Fibroblast of lung (primary cell): ENCODE data around the gene SH3BP2. TPM values are rescaled to one million over a fixed set of nuclear protein-coding genes. Genes with fewer than 3 reads are reported as not detected.
"Not testable (repeated sequence)": the region's sequence is repeated elsewhere in the genome, so short reads cannot be mapped to it uniquely, and the experiment has no call there.

Experiments used
- DNase-seq, 2 donors: peaks; one replicate each; pipeline versions ENCODE4 v3.0.0 to v3.0.0-alpha.2; 2010; ENCODE audit warnings: low read depth in 2 of 2
- H2AFZ ChIP-seq: 2 replicates; pipeline ENCODE4 v1.5.1; 2012; ENCODE audit warnings: low read length, control low read depth, inconsistent platforms
- H3K27ac ChIP-seq: 2 replicates; pipeline ENCODE4 v1.5.1; 2011; ENCODE audit warnings: low read length, control low read depth; ENCODE audit not compliant: insufficient read depth
- H3K27me3 ChIP-seq: 2 replicates; pipeline ENCODE4 v1.5.1; 2011; ENCODE audit warnings: mild to moderate bottlenecking, low read length; ENCODE audit not compliant: control insufficient read depth, insufficient read depth
- H3K36me3 ChIP-seq: 2 replicates; pipeline ENCODE4 v1.5.1; 2011; ENCODE audit warnings: low read length; ENCODE audit not compliant: control insufficient read depth, insufficient read depth
- H3K4me1 ChIP-seq: 2 replicates; pipeline ENCODE4 v1.5.1; 2011; ENCODE audit warnings: low read length; ENCODE audit not compliant: control insufficient read depth, insufficient read depth; ENCODE audit errors: extremely low read depth
- H3K4me2 ChIP-seq: 2 replicates; pipeline ENCODE4 v1.5.1; 2011; ENCODE audit warnings: low read length, control low read depth; ENCODE audit not compliant: insufficient read depth; ENCODE audit errors: extremely low read depth
- H3K4me3 ChIP-seq, 4 experiments: fragments of 200-600 bp in 1 of 4; sonication (generic) in 1 of 4; replicated peaks in 1 of 4; 2 replicates each; pipeline ENCODE4 v1.5.1; 2011 to 2016; ENCODE audit warnings: low read length in 4 of 4, low read depth in 3 of 4, mild to moderate bottlenecking in 3 of 4, control low read depth in 2 of 4, inconsistent platforms in 1 of 4, mixed read lengths in 1 of 4; ENCODE audit not compliant: insufficient read depth in 1 of 4; ENCODE audit errors: control extremely low read depth in 1 of 4
- H3K79me2 ChIP-seq: 2 replicates; pipeline ENCODE4 v1.5.1; 2012; ENCODE audit warnings: mild to moderate bottlenecking, low read length, inconsistent platforms; ENCODE audit not compliant: control insufficient read depth, insufficient read depth
- H3K9ac ChIP-seq: 2 replicates; pipeline ENCODE4 v1.5.1; 2011; ENCODE audit warnings: mild to moderate bottlenecking, low read length, control low read depth; ENCODE audit not compliant: insufficient read depth
- H3K9me3 ChIP-seq: 2 replicates; pipeline ENCODE4 v1.5.1; 2012; ENCODE audit warnings: low read depth, low read length; ENCODE audit not compliant: control insufficient read depth, insufficient read depth
- H4K20me1 ChIP-seq: 2 replicates; pipeline ENCODE4 v1.5.1; 2011; ENCODE audit warnings: low read length; ENCODE audit not compliant: control insufficient read depth, insufficient read depth; ENCODE audit errors: extremely low read depth
- EZH2 ChIP-seq: IDR thresholded peaks from 2 replicates; pipeline ENCODE4 v1.5.1; 2012; ENCODE audit warnings: low read length, control low read depth, mild to moderate bottlenecking; ENCODE audit errors: missing control alignments
- polyA plus RNA-seq, 2 donors: library from polyadenylated mRNA; depleted of rRNA in 1 of 2; stranded (reverse) in 1 of 2; unstranded in 1 of 2; fragments of >200 nt; gene quantifications; 2 replicates each; pipeline ENCODE4 v1.2.1, GENCODE V29; 2011 to 2012; ENCODE audit warnings: missing spikeins in 1 of 2
- total RNA-seq: library from RNA; depleted of rRNA; stranded (reverse); fragments of >200 nt; gene quantifications from 2 replicates; pipeline ENCODE4 v1.2.1, GENCODE V29; 2014
- TF ChIP-seq, protein P1 (sequence below), 2 donors: IDR thresholded peaks in 1 of 2; conservative IDR thresholded peaks in 1 of 2; 1 replicate in 1 of 2; 2 replicates in 1 of 2; pipeline ENCODE4 v1.5.1; 2011 to 2012; ENCODE audit warnings: low read length in 2 of 2, control low read depth in 1 of 2, inconsistent platforms in 1 of 2, low read depth in 1 of 2, mild to moderate bottlenecking in 1 of 2

SH3BP2 gene
- total and polyA plus RNA-seq, 2 donors (not counting 1 experiment from before 2014, with no cell fraction given), result 8.6 to 14.1 TPM

DNA sequence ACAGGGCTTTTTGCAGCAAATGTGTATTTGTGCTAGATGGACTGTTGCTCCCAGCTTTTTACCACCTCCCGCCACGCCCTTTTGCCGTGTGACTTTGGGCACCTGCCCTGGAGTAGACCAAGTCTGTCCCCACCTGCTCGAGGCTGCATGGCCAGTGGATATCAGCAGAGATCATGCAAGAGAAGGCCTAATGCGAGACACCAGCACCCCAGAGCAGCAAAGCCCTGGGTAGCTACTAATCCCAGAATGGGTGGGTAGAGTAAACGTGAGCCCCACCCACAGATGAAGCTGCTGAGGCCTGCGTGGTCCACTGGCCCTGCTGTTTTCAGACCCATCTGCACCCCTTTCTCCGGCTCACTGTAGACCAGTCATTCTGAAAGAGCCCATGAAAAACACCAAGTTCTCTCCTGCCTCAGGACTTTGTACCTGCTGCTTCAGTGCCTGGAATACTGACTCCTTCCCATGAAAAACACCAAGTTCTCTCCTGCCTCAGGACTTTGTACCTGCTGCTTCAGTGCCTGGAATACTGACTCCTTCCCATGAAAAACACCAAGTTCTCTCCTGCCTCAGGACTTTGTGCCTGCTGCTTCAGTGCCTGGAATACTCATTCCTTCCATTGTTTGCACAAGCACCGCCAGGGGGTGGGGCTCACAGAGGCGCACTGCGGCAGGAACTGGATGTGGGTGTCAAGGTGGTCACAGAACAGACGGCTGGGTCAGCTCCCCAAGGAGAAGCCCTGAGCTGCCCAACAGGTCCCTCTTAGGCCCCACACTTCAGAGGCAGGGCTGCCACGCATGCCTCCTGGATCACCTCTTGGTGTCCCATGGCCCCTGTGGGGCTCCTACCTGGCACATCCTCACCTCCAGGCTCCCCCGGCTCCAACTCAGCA, 31.6 kb upstream of the SH3BP2 start:
- no peaks in the 10 kb centered on the region for H3K27me3 ChIP-seq
- no peaks in the 10 kb centered on the region for H3K36me3 ChIP-seq
- no peaks in the 10 kb centered on the region for H3K79me2 ChIP-seq
- no peaks in the 10 kb centered on the region for H4K20me1 ChIP-seq
- H3K9ac ChIP-seq, result no peak overlapping the region
- no peak overlapping the region for H3K4me3 ChIP-seq
- no peak for TF ChIP-seq EZH2
- TF ChIP-seq, protein P1, sequence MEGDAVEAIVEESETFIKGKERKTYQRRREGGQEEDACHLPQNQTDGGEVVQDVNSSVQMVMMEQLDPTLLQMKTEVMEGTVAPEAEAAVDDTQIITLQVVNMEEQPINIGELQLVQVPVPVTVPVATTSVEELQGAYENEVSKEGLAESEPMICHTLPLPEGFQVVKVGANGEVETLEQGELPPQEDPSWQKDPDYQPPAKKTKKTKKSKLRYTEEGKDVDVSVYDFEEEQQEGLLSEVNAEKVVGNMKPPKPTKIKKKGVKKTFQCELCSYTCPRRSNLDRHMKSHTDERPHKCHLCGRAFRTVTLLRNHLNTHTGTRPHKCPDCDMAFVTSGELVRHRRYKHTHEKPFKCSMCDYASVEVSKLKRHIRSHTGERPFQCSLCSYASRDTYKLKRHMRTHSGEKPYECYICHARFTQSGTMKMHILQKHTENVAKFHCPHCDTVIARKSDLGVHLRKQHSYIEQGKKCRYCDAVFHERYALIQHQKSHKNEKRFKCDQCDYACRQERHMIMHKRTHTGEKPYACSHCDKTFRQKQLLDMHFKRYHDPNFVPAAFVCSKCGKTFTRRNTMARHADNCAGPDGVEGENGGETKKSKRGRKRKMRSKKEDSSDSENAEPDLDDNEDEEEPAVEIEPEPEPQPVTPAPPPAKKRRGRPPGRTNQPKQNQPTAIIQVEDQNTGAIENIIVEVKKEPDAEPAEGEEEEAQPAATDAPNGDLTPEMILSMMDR (conservative IDR thresholded peaks at IDR 0.05 in 1 of 2, IDR thresholded peaks at IDR 0.05 in 1 of 2; ENCODE audit: low read depth in 1 of 2, low read length in 2 of 2), result no peak
- peaks cover 5% of the 10 kb centered on the region for H3K4me1 ChIP-seq
- H2AFZ ChIP-seq, result no peak overlapping the region
- no peak overlapping the region for H3K4me2 ChIP-seq
- no peaks in the 10 kb centered on the region for H3K9me3 ChIP-seq
- DNase-seq, result peak in 1 of 2 donors; percentile 13
- no peak overlapping the region for H3K27ac ChIP-seq

DNA sequence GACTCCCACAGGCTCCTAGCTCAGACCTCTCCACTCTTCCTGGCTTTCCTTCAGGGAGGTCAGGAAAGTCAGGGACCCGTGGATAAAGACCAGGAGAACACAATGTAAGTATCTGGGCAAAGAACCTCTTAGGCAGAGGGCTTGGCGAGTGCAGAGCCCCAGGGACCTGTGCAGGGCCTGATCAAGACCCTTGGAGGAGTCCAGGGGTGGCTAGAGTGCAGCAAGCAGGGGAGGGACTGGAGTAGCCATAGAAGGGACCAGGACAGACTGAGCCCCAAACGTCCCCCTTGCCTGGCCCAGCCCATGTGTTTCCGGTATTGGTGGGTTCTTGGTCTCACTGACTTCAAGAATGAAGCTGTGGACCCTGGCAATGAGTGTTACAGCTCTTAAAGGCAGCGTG, 30.8 kb upstream of the SH3BP2 start:
- H3K27ac ChIP-seq, result no peak overlapping the region
- H3K27me3 ChIP-seq, result no peaks in the 10 kb centered on the region
- no peak for DNase-seq
- no peaks in the 10 kb centered on the region for H3K9me3 ChIP-seq
- no peaks in the 10 kb centered on the region for H4K20me1 ChIP-seq
- no peak overlapping the region for H3K4me2 ChIP-seq
- H3K79me2 ChIP-seq, result no peaks in the 10 kb centered on the region
- H3K4me1 ChIP-seq, result peaks cover 3% of the 10 kb centered on the region
- H3K4me3 ChIP-seq, result no peak overlapping the region
- no peak overlapping the region for H2AFZ ChIP-seq
- TF ChIP-seq EZH2, result no peak
- TF ChIP-seq, protein P1 (conservative IDR thresholded peaks at IDR 0.05 in 1 of 2, IDR thresholded peaks at IDR 0.05 in 1 of 2; ENCODE audit: low read depth in 1 of 2, low read length in 2 of 2), result no peak
- H3K36me3 ChIP-seq, result no peaks in the 10 kb centered on the region
- no peak overlapping the region for H3K9ac ChIP-seq

DNA sequence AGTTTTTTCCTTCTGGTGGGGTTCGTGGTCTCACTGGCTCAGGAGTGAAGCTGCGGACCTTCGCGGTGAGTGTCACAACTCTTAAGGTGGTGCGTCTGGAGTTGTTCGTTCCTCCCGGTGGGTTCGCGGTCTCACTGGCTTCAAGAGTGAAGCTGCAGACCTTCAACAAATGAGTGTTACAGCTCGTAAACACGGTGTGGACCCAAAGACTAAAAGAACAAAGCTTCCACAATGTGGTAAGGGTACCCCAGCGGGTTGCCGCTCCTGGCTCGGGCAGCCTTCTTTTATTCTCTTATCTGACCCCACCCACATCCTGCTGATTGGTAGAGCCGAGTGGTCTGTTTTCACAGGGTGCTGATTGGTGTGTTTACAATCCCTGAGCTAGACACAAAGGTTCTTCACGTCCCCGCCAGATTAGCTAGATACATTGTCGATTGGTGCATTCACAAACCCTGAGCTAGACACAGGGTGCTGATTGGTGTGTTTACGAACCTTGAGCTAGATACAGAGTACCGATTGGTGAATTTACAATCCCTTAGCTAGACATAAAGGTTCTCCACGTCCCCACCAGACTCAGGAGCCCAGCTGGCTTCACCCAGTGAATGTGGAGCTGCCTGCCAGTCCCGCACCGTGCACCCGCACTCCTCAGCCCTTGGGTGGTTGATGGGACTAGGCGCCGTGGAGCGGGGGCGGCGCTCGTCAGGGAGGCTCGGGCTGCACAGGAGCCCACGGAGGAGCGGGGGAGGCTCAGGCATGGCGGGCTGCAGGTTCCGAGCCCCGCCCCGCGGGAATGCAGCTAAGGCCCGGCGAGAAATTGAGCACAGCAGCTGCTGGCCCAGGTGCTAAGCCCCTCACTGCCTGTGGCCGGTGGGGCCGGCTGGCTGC, 30.2 kb upstream of the SH3BP2 start:
- not testable (repeated sequence) for H3K9ac ChIP-seq, H3K36me3 ChIP-seq, H3K4me1 ChIP-seq, H2AFZ ChIP-seq, H3K9me3 ChIP-seq, H4K20me1 ChIP-seq, H3K4me2 ChIP-seq, H3K4me3 ChIP-seq, DNase-seq, H3K27ac ChIP-seq, H3K27me3 ChIP-seq, H3K79me2 ChIP-seq
